HepG2 (cell line): ENCODE data around the gene TMEM145. TPM values are rescaled to one million over a fixed set of nuclear protein-coding genes. Genes with fewer than 3 reads are reported as not detected.

Experiments used
- ATF7-NPFF ChIP-seq: sonication (generic); formaldehyde crosslinking; IDR thresholded peaks from 2 replicates; pipeline ENCODE4 v1.8.1; 2023; ENCODE audit warnings: mild to moderate bottlenecking, low read depth, missing genetic modification reagents, moderate library complexity
- ATRX ChIP-seq: sonication (generic); formaldehyde crosslinking; IDR thresholded peaks from 2 replicates; pipeline ENCODE4 v1.4.0; 2020; ENCODE audit warnings: missing genetic modification reagents, borderline replicate concordance
- BRF2 ChIP-seq: sonication (generic); formaldehyde crosslinking; IDR thresholded peaks from 2 replicates; pipeline ENCODE4 v1.8.1; 2022; ENCODE audit warnings: mild to moderate bottlenecking, missing genetic modification reagents
- CBX5 ChIP-seq: sonication (generic); formaldehyde crosslinking; IDR thresholded peaks from 2 replicates; pipeline ENCODE4 v1.4.0; 2020; ENCODE audit warnings: missing genetic modification reagents, borderline replicate concordance
- DDIT3 ChIP-seq: sonication (generic); formaldehyde crosslinking; IDR thresholded peaks from 2 replicates; pipeline ENCODE4 v1.4.0; 2020; ENCODE audit warnings: mild to moderate bottlenecking, missing genetic modification reagents
- GZF1 ChIP-seq: sonication (generic); formaldehyde crosslinking; IDR thresholded peaks from 2 replicates; pipeline ENCODE4 v1.5.1; 2020; ENCODE audit warnings: mild to moderate bottlenecking, missing genetic modification reagents
- KLF16 ChIP-seq, 2 experiments: sonication (generic) in 1 of 2; formaldehyde crosslinking in 1 of 2; IDR thresholded peaks; 2 replicates each; pipeline versions ENCODE4 v1.6.1 to v1.8.0; 2016 to 2023; ENCODE audit warnings: missing genetic modification reagents in 2 of 2, missing compliant biosample characterization in 1 of 2
- MED1 ChIP-seq: sonication (generic); formaldehyde crosslinking; IDR thresholded peaks from 2 replicates; pipeline ENCODE4 v1.4.0; 2020; ENCODE audit warnings: missing genetic modification reagents
- MTF1 ChIP-seq: sonication (generic); formaldehyde crosslinking; IDR thresholded peaks from 2 replicates; pipeline ENCODE4 v1.5.0; 2020; ENCODE audit warnings: missing genetic modification reagents
- NFE2L2 ChIP-seq: fragments of 150-350 bp; IDR thresholded peaks from 2 replicates; pipeline ENCODE4 v1.6.1; 2014; ENCODE audit warnings: low read length
- NFKB2 ChIP-seq: sonication (generic); formaldehyde crosslinking; IDR thresholded peaks from 2 replicates; pipeline ENCODE4 v1.4.0; 2020; ENCODE audit warnings: missing genetic modification reagents, borderline replicate concordance
- PPARG ChIP-seq: conservative IDR thresholded peaks from 2 replicates; pipeline ENCODE4 v1.6.1; 2016; ENCODE audit warnings: missing biosample characterization, missing genetic modification reagents
- RFX5 ChIP-seq: IDR thresholded peaks from 2 replicates; pipeline ENCODE4 v1.6.1; 2011; ENCODE audit warnings: low read depth, low read length, improper control_type of control experiment
- TFDP1 ChIP-seq: IDR thresholded peaks from 2 replicates; pipeline ENCODE4 v1.6.1; 2016; ENCODE audit warnings: missing compliant biosample characterization, missing genetic modification reagents, borderline replicate concordance
- XRCC5 ChIP-seq: fragments of 200-400 bp; formaldehyde crosslinking; optimal IDR thresholded peaks from 2 replicates; pipeline ENCODE3; 2017; ENCODE audit warnings: mild to moderate bottlenecking, low read length
- ZC3H4 ChIP-seq: sonication (generic); formaldehyde crosslinking; IDR thresholded peaks from 2 replicates; pipeline ENCODE4 v1.4.0; 2020; ENCODE audit warnings: missing genetic modification reagents, borderline replicate concordance
- ZNF567 ChIP-seq: sonication (generic); formaldehyde crosslinking; IDR thresholded peaks from 2 replicates; pipeline ENCODE4 v1.8.1; 2023; ENCODE audit warnings: mild to moderate bottlenecking, missing genetic modification reagents, borderline replicate concordance
- ZNF652 ChIP-seq: IDR thresholded peaks from 2 replicates; pipeline ENCODE4 v1.6.1; 2016; ENCODE audit warnings: low read depth, borderline replicate concordance
- polyA plus RNA-seq, 8 experiments: library from polyadenylated mRNA; depleted of rRNA in 3 of 8; stranded (reverse) in 7 of 8; unstranded in 1 of 8; fragments of >200 nt; fragmentation: Illumina TruSeq in 4 of 8; extraction: Trizol in 4 of 8; gene quantifications; 2 replicates each; pipeline versions ENCODE4 v1.2.1 to v1.2.3, GENCODE V29; 2011 to 2016; ENCODE audit warnings: low read depth in 4 of 8, missing spikeins in 1 of 8, mixed read lengths in 1 of 8; ENCODE audit not compliant: insufficient read depth in 1 of 8
- total RNA-seq, 5 experiments: library from RNA; depleted of rRNA; stranded (reverse); fragments of >200 nt; fragmentation: Illumina TruSeq; extraction: Trizol; gene quantifications; 2 replicates each; pipeline ENCODE4 v1.2.3, GENCODE V29; 2016; ENCODE audit warnings: low read depth in 1 of 5
- TF ChIP-seq, protein P1 (sequence below): sonication (generic); formaldehyde crosslinking; IDR thresholded peaks from 2 replicates; pipeline ENCODE4 v1.4.0; 2020; ENCODE audit warnings: missing genetic modification reagents, borderline replicate concordance
- TF ChIP-seq, protein P2 (sequence below): IDR thresholded peaks from 2 replicates; pipeline ENCODE4 v1.6.1; 2012; ENCODE audit warnings: low read length, improper control_type of control experiment

TMEM145 gene
- total and polyA plus RNA-seq, 2 of the 13 experiments (the other 11 are each of a cell fraction or from before 2014, with no cell fraction given): 0.07 to 5.1 TPM

DNA sequence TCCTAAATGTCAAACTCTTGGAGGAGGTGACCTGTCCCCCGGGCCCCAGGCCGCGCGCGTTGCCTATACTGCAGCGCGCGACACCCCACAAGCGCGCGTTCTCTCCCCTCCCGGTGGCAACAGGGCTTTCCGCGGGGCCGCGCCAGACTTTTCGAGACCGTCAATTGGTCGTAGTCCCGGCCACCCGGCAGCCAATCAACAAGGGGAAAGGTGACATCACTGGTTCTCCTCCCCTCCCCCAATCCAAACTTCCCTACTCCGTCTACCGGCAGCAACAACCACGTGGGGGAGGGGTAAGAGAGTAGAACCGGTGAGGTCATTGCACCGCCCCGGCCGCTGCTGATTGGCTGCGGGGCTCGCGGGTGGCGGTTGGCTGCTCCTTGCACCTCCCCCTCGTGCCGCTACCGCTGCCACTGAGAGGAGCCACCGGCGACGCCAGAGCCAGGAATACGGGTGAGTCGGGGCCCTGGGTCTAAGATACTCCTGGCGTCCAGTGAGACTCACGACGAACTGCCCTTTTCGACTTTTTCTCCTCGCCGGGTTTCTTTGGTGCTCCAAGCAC is 44.9 kb upstream of the TMEM145 start (continued):
- no peak for TF ChIP-seq ZC3H4 (CRISPR knock-in tag)
- TF ChIP-seq PPARG (CRISPR knock-in tag): no peak
- no peak for TF ChIP-seq XRCC5
- TF ChIP-seq, protein P1, sequence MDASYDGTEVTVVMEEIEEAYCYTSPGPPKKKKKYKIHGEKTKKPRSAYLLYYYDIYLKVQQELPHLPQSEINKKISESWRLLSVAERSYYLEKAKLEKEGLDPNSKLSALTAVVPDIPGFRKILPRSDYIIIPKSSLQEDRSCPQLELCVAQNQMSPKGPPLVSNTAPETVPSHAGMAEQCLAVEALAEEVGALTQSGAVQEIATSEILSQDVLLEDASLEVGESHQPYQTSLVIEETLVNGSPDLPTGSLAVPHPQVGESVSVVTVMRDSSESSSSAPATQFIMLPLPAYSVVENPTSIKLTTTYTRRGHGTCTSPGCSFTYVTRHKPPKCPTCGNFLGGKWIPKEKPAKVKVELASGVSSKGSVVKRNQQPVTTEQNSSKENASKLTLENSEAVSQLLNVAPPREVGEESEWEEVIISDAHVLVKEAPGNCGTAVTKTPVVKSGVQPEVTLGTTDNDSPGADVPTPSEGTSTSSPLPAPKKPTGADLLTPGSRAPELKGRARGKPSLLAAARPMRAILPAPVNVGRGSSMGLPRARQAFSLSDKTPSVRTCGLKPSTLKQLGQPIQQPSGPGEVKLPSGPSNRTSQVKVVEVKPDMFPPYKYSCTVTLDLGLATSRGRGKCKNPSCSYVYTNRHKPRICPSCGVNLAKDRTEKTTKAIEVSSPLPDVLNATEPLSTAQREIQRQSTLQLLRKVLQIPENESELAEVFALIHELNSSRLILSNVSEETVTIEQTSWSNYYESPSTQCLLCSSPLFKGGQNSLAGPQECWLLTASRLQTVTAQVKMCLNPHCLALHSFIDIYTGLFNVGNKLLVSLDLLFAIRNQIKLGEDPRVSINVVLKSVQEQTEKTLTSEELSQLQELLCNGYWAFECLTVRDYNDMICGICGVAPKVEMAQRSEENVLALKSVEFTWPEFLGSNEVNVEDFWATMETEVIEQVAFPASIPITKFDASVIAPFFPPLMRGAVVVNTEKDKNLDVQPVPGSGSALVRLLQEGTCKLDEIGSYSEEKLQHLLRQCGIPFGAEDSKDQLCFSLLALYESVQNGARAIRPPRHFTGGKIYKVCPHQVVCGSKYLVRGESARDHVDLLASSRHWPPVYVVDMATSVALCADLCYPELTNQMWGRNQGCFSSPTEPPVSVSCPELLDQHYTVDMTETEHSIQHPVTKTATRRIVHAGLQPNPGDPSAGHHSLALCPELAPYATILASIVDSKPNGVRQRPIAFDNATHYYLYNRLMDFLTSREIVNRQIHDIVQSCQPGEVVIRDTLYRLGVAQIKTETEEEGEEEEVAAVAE (CRISPR knock-in tag): peak; percentile 50; the same call in 1 of the 2 replicates
- TF ChIP-seq MTF1: no peak
- TF ChIP-seq GZF1: no peak
- 0 out of 2 replicates have a peak, but pooled peaks have one; percentile 35 for TF ChIP-seq ATF7-NPFF
- TF ChIP-seq, protein P2, sequence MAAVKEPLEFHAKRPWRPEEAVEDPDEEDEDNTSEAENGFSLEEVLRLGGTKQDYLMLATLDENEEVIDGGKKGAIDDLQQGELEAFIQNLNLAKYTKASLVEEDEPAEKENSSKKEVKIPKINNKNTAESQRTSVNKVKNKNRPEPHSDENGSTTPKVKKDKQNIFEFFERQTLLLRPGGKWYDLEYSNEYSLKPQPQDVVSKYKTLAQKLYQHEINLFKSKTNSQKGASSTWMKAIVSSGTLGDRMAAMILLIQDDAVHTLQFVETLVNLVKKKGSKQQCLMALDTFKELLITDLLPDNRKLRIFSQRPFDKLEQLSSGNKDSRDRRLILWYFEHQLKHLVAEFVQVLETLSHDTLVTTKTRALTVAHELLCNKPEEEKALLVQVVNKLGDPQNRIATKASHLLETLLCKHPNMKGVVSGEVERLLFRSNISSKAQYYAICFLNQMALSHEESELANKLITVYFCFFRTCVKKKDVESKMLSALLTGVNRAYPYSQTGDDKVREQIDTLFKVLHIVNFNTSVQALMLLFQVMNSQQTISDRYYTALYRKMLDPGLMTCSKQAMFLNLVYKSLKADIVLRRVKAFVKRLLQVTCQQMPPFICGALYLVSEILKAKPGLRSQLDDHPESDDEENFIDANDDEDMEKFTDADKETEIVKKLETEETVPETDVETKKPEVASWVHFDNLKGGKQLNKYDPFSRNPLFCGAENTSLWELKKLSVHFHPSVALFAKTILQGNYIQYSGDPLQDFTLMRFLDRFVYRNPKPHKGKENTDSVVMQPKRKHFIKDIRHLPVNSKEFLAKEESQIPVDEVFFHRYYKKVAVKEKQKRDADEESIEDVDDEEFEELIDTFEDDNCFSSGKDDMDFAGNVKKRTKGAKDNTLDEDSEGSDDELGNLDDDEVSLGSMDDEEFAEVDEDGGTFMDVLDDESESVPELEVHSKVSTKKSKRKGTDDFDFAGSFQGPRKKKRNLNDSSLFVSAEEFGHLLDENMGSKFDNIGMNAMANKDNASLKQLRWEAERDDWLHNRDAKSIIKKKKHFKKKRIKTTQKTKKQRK: no peak
- peak; percentile 94 for TF ChIP-seq RFX5
- no peak for TF ChIP-seq DDIT3 (CRISPR knock-in tag)
- no peak for TF ChIP-seq NFE2L2
- TF ChIP-seq ATRX: no peak
- peak; percentile 29; the same call in 1 of the 2 replicates for TF ChIP-seq ZNF652 (CRISPR knock-in tag)
- TF ChIP-seq TFDP1 (CRISPR knock-in tag): peak; percentile 35; the same call in 1 of the 2 replicates
- TF ChIP-seq CBX5 (CRISPR knock-in tag): no peak; the same call in 1 of the 2 replicates
- no peak for TF ChIP-seq BRF2 (CRISPR knock-in tag)
- TF ChIP-seq KLF16 (CRISPR knock-in tag; IDR thresholded peaks at IDR 0.05): peak in 1 of 2 experiments; percentile 60; a peak in 1 of 4 replicates
- TF ChIP-seq NFKB2 (CRISPR knock-in tag): peak; percentile 67; the same call in 1 of the 2 replicates
- TF ChIP-seq ZNF567 (CRISPR knock-in tag): no peak
- TF ChIP-seq MED1 (CRISPR knock-in tag): peak; percentile 72
